A549 (cell line): ENCODE measurements around the gene CCDC14.

Experiments
- EP300 ChIP-seq, 2 experiments: fragments of >200 bp; sonication (Bioruptor Twin); formaldehyde crosslinking; IDR thresholded peaks; 2 replicates in 1 of 2; 3 replicates in 1 of 2; pipeline ENCODE4 v1.6.1; 2016 to 2017
- HDAC2 ChIP-seq: fragments of 200-600 bp; sonication (generic); IDR thresholded peaks from 2 replicates; pipeline ENCODE4 v1.6.1; 2016
- MYC ChIP-seq: IDR thresholded peaks from 2 replicates; pipeline ENCODE4 v1.6.1; 2012; ENCODE audit warnings: mild to moderate bottlenecking, inconsistent platforms, low read length, improper control_type of control experiment, borderline replicate concordance
- NR3C1 ChIP-seq: fragments of >200 bp; sonication (Bioruptor Twin); formaldehyde crosslinking; IDR thresholded peaks from 3 replicates; pipeline ENCODE4 v1.6.1; 2017
- POLR2A ChIP-seq: IDR thresholded peaks from 2 replicates; pipeline ENCODE4 v1.6.1; 2012; ENCODE audit warnings: mild to moderate bottlenecking, low read length
- RARB ChIP-seq: fragments of 250-450 bp; sonication (Bioruptor Pico); IDR thresholded peaks from 2 replicates; pipeline ENCODE4 v1.8.0; 2021; ENCODE audit warnings: mild to moderate bottlenecking, moderate library complexity
- SMC3 ChIP-seq: fragments of >200 bp; sonication (Bioruptor Twin); formaldehyde crosslinking; IDR thresholded peaks from 3 replicates; pipeline ENCODE4 v1.6.1; 2018; ENCODE audit warnings: inconsistent platforms
- TF ChIP-seq, protein P1 (sequence below): fragments of >200 bp; sonication (Bioruptor Twin); formaldehyde crosslinking; IDR thresholded peaks from 3 replicates; pipeline ENCODE4 v1.5.1; 2016

DNA sequence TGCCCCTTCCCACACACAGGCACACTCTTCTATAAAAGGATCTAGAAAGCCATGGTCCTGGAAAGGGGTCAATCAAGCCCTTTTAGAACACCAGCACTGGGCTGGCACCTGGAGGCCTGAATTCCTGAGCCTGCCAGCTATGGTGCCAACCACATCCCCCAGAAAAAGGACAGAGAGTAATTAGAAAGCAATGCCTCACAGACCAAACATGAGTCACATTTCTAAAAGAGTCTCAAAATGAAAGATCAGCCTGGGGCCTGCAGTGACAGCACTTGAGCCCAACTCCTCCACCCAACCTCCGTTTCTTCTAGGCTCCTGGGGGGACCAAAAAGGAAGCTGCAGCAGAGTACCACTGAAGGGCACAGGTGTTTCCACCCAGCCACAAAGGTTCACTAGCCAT, 91.0 kb downstream of the CCDC14 start:
- TF ChIP-seq, protein P1, sequence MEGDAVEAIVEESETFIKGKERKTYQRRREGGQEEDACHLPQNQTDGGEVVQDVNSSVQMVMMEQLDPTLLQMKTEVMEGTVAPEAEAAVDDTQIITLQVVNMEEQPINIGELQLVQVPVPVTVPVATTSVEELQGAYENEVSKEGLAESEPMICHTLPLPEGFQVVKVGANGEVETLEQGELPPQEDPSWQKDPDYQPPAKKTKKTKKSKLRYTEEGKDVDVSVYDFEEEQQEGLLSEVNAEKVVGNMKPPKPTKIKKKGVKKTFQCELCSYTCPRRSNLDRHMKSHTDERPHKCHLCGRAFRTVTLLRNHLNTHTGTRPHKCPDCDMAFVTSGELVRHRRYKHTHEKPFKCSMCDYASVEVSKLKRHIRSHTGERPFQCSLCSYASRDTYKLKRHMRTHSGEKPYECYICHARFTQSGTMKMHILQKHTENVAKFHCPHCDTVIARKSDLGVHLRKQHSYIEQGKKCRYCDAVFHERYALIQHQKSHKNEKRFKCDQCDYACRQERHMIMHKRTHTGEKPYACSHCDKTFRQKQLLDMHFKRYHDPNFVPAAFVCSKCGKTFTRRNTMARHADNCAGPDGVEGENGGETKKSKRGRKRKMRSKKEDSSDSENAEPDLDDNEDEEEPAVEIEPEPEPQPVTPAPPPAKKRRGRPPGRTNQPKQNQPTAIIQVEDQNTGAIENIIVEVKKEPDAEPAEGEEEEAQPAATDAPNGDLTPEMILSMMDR, result no peak
- TF ChIP-seq EP300 (IDR thresholded peaks at IDR 0.05) (no peak), SMC3 (no peak), NR3C1 (no peak), MYC (no peak), RARB (CRISPR knock-in tag) (no peak), POLR2A (no peak), HDAC2 (no peak)
